Measurements from ENCODE around the gene SIPA1L3.
"Not testable (repeated sequence)": the region's sequence is repeated elsewhere in the genome, so short reads cannot be mapped to it uniquely, and the experiment has no call there.

SIPA1L3 gene

DNA sequence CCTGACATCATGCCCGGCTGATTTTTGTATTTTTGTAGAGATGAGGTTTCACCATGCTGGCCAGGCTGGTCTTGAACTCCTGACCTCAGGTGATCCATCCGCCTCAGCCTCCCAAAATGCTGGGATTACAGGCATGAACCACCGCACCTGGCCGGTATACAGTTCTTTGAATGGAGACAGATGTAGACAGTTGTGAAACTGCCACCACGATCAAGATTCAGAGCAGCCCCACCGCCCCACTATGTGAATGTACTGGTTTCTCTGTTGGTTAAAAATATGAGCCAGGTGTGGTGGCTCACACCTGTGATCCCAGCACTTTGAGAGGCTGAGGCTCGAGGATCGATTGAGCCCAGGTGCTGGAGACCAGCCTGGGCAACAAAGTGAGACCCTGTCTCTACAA lies 123.0 kb downstream of the SIPA1L3 start:
- H3K4me1 ChIP-seq (ENCODE audit: insufficient read depth, low read length); H3K9ac ChIP-seq (ENCODE audit: low read depth, low read length); H3K36me3 ChIP-seq (ENCODE audit: insufficient read depth, low read length); H3K9me3 ChIP-seq (ENCODE audit: control insufficient read depth, insufficient read depth, low read length): not testable (repeated sequence)

DNA sequence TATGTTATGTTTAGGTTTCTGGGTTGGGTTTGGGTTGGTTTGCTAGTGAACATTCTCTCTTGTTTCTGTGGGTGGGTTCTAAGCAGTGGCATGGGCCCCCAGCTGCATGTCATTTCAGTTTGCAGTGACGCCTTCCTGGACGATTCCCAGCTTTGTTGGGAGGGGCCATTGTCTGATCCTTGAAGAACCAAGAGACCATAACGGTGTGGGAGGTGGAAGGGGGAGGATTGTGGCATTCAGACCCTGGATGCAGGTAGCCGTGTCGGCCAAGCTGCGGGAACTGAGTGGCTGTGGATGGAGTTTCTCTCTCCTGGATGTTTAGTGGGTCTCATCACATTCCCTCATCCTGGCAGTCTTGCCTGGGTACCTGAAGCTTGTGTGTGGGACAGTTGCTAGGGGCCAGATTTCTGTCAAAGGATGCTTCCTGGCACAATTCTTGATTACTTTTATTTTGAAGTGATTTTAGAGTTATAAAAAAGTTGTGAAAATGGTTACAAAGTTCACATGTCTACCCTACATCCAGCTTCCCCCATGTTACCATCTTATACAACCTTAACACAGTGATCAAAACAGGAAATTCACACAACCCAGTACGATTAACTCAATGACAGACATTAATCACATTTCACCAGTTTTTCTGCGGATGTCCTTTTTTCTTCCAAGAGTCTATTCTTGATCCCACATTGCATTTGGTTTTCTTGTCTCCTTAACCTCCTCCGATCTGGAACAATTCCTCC lies 123.8 kb downstream of the SIPA1L3 start:
- H3K36me3 ChIP-seq (ENCODE audit: insufficient read depth, low read length), result no peaks in the 10 kb centered on the region; the same call in 1 of the 2 replicates
- H3K9me3 ChIP-seq (ENCODE audit: control insufficient read depth, insufficient read depth, low read length), result no peaks in the 10 kb centered on the region
- no peak overlapping the region for H3K9ac ChIP-seq (ENCODE audit: low read depth, low read length)
- peaks cover 5% of the 10 kb centered on the region; the same call in 1 of the 2 replicates for H3K4me1 ChIP-seq (ENCODE audit: insufficient read depth, low read length)

DNA sequence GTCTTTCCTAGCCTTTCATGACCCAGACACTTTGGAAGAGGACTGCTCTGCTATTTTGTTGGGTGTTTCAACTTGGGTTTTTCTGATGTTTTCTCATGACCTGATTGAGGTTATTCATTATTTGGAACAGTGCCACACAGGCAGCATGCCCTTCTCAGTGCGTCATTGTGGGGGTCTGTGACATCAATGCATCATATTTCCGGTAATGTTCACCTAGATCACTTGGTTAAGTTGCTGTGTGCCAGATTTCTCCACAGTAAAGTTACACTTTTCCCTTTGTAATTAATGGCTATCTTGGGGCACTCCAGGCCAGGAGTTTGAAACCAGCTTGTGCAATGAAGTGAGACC lies 124.4 kb downstream of the SIPA1L3 start:
- Histone ChIP-seq H3K36me3 (ENCODE audit: insufficient read depth, low read length) (no peaks in the 10 kb centered on the region; the same call in 1 of the 2 replicates), H3K9me3 (ENCODE audit: control insufficient read depth, insufficient read depth, low read length) (no peaks in the 10 kb centered on the region)

DNA sequence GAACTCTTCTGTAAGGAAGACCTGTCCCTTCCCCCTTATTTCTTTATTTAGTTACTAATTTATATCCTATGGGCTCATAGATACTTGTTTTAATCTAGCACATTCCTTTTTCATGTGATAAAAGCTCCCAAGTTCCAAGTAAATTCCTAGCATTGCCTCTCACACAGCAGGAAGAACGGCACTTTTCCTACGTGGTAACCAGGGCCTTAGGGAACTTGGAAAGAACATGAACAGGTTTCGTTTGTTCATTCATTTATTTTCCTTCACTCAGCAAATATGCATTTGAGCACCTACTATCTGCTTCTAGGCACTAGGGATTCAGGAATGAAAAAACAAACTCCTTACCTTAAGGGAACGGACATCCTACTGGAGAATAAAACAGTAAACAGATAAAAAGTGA lies 125.1 kb downstream of the SIPA1L3 start:
- Histone ChIP-seq H3K4me1 (ENCODE audit: insufficient read depth, low read length) (peaks cover 16% of the 10 kb centered on the region), H3K9me3 (ENCODE audit: control insufficient read depth, insufficient read depth, low read length) (no peaks in the 10 kb centered on the region), H3K36me3 (ENCODE audit: insufficient read depth, low read length) (no peaks in the 10 kb centered on the region; the same call in 1 of the 2 replicates), H3K9ac (ENCODE audit: low read depth, low read length) (no peak overlapping the region)

More for the DNA sequence above, 124.4 kb downstream of the SIPA1L3 start:
- Histone ChIP-seq H3K9ac (ENCODE audit: low read depth, low read length) (no peak overlapping the region), H3K4me1 (ENCODE audit: insufficient read depth, low read length) (peaks cover 10% of the 10 kb centered on the region; the same call in 1 of the 2 replicates)

DNA sequence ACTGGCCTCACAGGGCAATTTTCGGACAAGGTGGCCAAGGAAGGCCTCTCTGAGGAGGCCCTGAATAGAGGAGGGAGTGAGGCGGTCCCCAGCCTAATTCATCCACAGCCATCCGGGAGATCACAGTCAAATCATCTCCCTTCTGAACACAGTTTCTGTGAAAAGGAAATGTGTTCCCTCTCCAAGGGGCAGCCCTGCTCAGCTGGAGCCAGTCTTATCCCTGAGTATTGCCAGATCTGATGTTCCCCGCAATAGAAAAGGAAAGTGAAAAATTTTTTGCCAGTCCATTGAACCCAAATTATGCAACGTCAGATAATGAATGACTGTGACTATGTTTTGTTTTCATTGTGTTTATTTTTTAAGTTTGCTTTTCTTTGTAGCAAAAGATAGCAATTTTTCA lies 125.9 kb downstream of the SIPA1L3 start:
- H3K9ac ChIP-seq (ENCODE audit: low read depth, low read length), result no peak overlapping the region
- H3K9me3 ChIP-seq (ENCODE audit: control insufficient read depth, insufficient read depth, low read length), result no peaks in the 10 kb centered on the region
- H3K4me1 ChIP-seq (ENCODE audit: insufficient read depth, low read length), result peaks cover 24% of the 10 kb centered on the region
- no peaks in the 10 kb centered on the region for H3K36me3 ChIP-seq (ENCODE audit: insufficient read depth, low read length)

DNA sequence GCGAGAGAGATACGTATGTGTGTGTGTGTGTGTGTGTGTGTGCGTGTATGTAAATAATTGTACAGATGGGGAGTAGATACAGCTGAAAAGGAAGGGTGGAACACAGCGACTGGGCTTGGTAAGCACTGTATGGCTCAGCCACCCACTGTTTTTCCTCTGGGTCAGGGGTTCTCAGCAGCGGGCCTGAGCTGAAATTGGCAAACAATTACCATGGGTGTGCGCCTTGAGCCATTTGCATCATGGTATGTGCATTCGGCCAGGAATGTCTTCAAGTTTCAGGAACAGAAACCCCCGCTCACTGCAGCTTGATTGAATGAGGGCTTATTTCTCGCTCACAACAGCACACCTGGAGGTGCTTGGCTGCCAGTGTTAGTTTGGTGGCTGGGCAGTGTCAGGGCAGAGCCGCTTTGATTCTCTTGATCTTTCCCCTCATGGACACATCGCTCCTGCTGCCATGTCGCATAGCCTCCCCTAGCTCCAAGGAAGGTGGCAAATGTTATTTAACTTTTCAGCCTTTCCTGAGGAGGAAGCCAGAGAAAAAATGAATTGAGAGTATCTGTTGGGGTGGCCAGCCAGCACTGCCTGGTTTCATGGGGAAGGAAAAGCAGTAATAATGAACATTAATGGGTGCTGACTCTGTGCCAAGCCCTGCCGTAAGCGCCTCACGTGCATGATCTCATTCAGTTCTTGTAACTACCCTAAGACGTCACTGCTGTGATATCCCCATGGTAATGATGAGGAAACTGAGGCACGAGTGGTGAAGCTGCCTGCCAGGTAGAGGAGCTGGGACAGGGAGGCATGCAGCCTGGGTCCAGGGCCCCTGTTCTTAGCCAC lies 126.9 kb downstream of the SIPA1L3 start:
- H3K4me1 ChIP-seq (ENCODE audit: insufficient read depth, low read length), result peaks cover 25% of the 10 kb centered on the region
- H3K9me3 ChIP-seq (ENCODE audit: control insufficient read depth, insufficient read depth, low read length), result no peaks in the 10 kb centered on the region
- no peaks in the 10 kb centered on the region for H3K36me3 ChIP-seq (ENCODE audit: insufficient read depth, low read length)
- no peak overlapping the region for H3K9ac ChIP-seq (ENCODE audit: low read depth, low read length)

DNA sequence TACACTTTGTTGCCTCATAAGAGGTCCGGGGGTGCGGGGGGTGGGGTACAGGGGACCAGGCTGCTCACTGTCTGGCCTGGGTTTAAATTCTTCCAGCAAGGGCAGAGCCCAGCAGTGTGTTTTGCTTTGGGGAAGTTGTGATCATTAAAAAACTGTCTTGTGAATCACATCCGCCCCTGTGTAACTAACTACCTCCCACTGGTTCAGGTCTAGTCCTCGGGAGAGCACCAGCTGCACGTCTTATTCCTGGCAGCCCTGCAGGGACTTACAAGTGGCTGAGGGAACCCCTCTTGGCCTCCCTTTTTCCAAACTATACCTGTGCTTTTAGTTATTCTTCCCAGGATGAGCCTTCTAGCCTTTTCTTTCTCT lies 127.5 kb downstream of the SIPA1L3 start:
- Histone ChIP-seq H3K36me3 (ENCODE audit: insufficient read depth, low read length) (no peaks in the 10 kb centered on the region), H3K9me3 (ENCODE audit: control insufficient read depth, insufficient read depth, low read length) (no peaks in the 10 kb centered on the region), H3K9ac (ENCODE audit: low read depth, low read length) (no peak overlapping the region), H3K4me1 (ENCODE audit: insufficient read depth, low read length) (peaks cover 25% of the 10 kb centered on the region)

DNA sequence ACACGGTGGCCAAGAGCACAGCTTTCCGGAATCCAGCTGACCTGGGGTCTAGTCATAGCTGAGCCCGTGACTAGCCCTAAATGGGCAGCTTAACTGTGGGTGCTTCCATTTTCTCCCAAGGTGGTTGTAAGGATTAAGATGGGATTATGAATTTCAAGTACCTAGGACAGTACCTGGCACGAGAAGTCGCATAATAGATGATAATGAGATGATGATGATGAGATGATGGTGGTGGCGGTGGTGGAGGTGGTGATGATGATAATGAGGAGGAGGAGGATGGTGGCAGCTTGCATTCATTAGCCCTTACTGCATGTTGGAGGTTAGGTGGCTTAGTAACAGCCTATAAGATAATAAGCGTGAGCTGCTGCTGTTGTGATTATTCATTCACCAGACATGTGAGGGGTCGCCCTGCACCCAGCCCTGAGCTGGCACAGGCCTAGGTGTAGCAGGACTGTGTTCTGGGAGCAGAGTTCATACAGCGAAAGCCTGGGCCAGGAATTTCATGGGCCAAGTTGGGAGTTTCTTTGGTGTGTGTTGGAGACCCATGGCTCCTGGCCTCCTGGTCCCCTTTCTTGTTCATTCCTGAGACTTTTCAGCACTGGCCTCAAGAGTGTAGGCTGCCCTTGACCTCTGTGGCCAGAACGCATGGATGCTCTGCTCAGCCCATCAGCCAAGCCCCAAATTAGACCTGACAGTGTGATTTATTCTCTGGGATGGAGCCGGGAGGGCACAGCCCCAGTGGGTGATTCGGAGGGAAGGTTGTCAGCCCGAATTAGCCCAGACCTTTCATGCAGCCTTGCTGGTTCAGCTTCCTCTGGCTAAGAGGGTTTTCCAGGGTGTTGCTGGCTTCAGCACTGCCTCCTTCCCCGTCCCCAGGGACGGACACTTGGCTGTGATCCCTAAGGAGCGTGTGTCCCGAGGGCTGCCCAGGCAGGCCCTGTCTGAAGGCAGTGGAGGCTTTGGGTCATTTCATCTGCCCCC lies 128.8 kb downstream of the SIPA1L3 start:
- Histone ChIP-seq H3K36me3 (ENCODE audit: insufficient read depth, low read length) (no peaks in the 10 kb centered on the region), H3K9ac (ENCODE audit: low read depth, low read length) (no peak overlapping the region), H3K9me3 (ENCODE audit: control insufficient read depth, insufficient read depth, low read length) (no peaks in the 10 kb centered on the region), H3K4me1 (ENCODE audit: insufficient read depth, low read length) (peaks cover 25% of the 10 kb centered on the region)

DNA sequence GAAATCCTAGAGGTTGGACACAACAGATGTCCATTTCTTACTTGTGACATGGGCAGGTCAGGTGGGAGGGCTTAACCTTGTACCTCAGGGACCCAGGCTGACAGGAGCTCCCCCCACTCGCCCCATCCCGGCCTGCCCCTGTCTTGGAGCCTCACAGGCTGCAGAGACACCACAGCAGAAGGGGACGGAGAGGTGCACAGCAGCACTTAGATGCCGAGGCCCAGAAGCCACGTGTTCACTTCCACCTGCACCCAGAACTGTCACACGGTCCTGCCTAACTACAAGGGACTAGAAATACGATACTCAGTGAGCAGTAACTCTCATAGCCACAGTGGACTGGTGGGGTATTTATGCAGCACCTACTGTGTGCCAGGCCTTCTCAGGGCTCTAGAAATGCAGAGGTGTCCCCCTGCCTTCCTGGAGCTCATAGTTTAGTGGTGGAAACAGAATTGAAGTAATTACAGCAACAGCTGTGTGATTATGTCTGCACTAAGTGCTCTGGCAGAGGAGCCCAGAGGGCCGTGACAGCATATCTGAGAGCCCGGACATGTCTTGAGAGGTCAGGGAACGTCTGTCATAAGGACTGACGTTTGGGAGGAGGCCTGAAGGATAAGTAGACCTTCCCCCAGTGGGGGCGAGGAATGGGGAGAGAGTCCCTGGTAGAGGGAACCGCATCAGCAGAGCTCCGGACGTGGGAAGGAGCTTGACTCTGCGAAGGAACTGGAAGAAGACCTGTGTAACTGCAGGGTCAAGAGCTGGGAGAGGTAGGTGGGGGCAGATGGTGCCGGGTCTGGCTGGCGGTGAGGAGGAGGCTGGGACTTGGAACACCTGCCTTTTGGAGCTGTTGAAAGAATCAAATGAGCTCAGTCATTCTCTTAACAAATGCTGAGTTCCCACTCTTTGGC lies 130.0 kb downstream of the SIPA1L3 start:
- Histone ChIP-seq H3K9ac (ENCODE audit: low read depth, low read length) (no peak overlapping the region), H3K4me1 (ENCODE audit: insufficient read depth, low read length) (peaks cover 25% of the 10 kb centered on the region), H3K36me3 (ENCODE audit: insufficient read depth, low read length) (no peaks in the 10 kb centered on the region), H3K9me3 (ENCODE audit: control insufficient read depth, insufficient read depth, low read length) (no peaks in the 10 kb centered on the region)

DNA sequence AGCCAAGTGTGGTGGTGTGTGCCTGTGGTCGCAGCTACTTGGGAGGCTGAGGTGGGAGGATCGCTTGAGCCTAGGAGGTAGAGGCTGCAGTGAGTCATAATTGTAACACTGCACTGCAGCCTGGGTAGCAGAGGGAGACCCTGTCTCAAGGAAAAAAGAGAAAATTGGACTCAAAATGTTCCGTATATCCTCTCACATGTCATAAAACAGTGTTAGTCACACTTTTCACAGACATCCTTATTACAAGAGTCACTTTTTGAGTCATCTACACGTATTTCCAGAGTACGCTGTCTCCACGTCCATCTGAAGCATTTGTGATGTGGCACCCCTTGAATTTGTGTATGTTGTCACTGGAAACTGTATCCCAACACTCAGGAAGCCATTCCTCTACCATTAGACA lies 133.0 kb downstream of the SIPA1L3 start:
- H3K9ac ChIP-seq (ENCODE audit: low read depth, low read length), result no peak overlapping the region
- H3K4me1 ChIP-seq (ENCODE audit: insufficient read depth, low read length), result peaks cover 34% of the 10 kb centered on the region

DNA sequence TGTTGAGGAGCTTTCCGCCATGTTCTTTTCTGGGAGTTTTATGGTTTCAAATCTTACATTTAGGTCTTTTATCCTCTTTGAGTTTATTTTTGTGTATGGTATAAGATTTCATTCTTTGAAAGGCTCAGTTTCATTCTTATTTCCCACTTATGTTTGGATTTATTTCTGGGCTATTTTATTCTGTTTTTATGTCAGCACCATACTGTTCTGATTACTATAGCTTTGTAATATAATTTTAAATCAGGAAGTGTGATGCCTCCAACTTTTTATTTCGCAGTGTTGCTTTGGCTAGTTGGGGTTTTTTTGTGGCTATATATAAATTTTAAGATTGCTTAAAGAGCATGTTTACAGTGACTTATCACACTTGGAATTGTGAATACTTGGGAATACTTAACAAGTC lies 135.1 kb downstream of the SIPA1L3 start:
- Histone ChIP-seq H3K36me3 (ENCODE audit: insufficient read depth, low read length) (no peaks in the 10 kb centered on the region), H3K4me1 (ENCODE audit: insufficient read depth, low read length) (peaks cover 23% of the 10 kb centered on the region)

More for the DNA sequence above, 133.0 kb downstream of the SIPA1L3 start:
- Histone ChIP-seq H3K36me3 (ENCODE audit: insufficient read depth, low read length) (no peaks in the 10 kb centered on the region), H3K9me3 (ENCODE audit: control insufficient read depth, insufficient read depth, low read length) (no peaks in the 10 kb centered on the region)

DNA sequence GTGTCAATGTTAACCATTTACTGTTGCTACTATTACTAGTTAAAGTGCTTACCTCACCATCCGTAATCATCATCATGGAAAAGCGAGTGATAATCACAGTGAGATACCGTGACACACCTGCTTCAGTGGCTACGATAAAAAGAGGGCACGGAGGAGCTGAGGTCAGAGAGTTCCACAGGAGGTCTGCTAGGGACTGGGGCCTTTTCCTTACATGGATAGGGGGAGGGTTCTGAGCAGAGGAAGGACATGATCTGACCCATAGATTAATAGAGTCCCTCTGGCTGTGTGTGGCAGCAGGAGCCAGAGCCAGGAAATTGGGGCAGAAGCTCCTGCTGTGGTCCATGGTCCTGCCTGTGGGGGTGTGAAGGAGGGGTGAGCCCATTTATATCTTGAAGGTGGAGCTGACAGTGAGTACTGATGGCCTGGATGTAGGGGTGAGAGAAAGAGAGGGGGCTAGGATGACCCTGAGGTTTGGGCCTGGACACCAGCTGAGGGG lies 136.7 kb downstream of the SIPA1L3 start:
- Histone ChIP-seq H3K36me3 (ENCODE audit: insufficient read depth, low read length) (no peaks in the 10 kb centered on the region), H3K9me3 (ENCODE audit: control insufficient read depth, insufficient read depth, low read length) (no peaks in the 10 kb centered on the region), H3K9ac (ENCODE audit: low read depth, low read length) (no peak overlapping the region), H3K4me1 (ENCODE audit: insufficient read depth, low read length) (peaks cover 22% of the 10 kb centered on the region)

More for the DNA sequence above, 135.1 kb downstream of the SIPA1L3 start:
- Histone ChIP-seq H3K9me3 (ENCODE audit: control insufficient read depth, insufficient read depth, low read length) (no peaks in the 10 kb centered on the region), H3K9ac (ENCODE audit: low read depth, low read length) (no peak overlapping the region)
